ENCODE data around the gene ATXN10. TPM values are rescaled to one million over a fixed set of nuclear protein-coding genes. Genes with fewer than 3 reads are reported as not detected.

ATXN10 gene
- total RNA-seq, 1 donor from 2014 or later: 121 TPM

GRCh38 chr22:45756558-45756957 lies 84.9 kb downstream of the ATXN10 start:
- Mint-ChIP-seq H3K27ac (no peak overlapping the region), H3K9me3 (no peaks in the 10 kb centered on the region), H3K27me3 (no peaks in the 10 kb centered on the region), H3K4me1 (no peaks in the 10 kb centered on the region), H3K4me3 (no peak overlapping the region), H3K36me3 (ENCODE audit: low read depth) (peaks cover 8% of the 10 kb centered on the region)
- DNase-seq: no peak
- intact Hi-C loops (cut with micrococcal nuclease): no loop called here

- H3K27ac Mint-ChIP-seq: no peak overlapping the region
- no peaks in the 10 kb centered on the region for H3K4me1 Mint-ChIP-seq
- no peak for DNase-seq
- no peaks in the 10 kb centered on the region for H3K27me3 Mint-ChIP-seq
- peaks cover 8% of the 10 kb centered on the region for H3K36me3 Mint-ChIP-seq (ENCODE audit: low read depth)
- H3K9me3 Mint-ChIP-seq: no peaks in the 10 kb centered on the region
- intact Hi-C loops (cut with micrococcal nuclease): no loop called here
- no peak overlapping the region for H3K4me3 Mint-ChIP-seq
These were observed 85.4 kb downstream of the ATXN10 start for GRCh38 chr22:45757068-45757467.

GRCh38 chr22:45757936-45758335 lies 86.3 kb downstream of the ATXN10 start:
- no peak for DNase-seq
- Mint-ChIP-seq H3K9me3 (no peaks in the 10 kb centered on the region), H3K27me3 (no peaks in the 10 kb centered on the region), H3K4me3 (no peak overlapping the region), H3K36me3 (ENCODE audit: low read depth) (peaks cover 8% of the 10 kb centered on the region), H3K4me1 (no peaks in the 10 kb centered on the region), H3K27ac (no peak overlapping the region)
- intact Hi-C loops (cut with micrococcal nuclease): no loop called here

- Mint-ChIP-seq H3K27me3 (no peaks in the 10 kb centered on the region), H3K4me1 (peaks cover 2% of the 10 kb centered on the region), H3K27ac (no peak overlapping the region), H3K4me3 (no peak overlapping the region), H3K9me3 (no peaks in the 10 kb centered on the region), H3K36me3 (ENCODE audit: low read depth) (peaks cover 9% of the 10 kb centered on the region)
- intact Hi-C loops (cut with micrococcal nuclease): no loop called here
- DNase-seq: no peak
These were observed 87.0 kb downstream of the ATXN10 start for GRCh38 chr22:45758603-45759002.

GRCh38 chr22:45760682-45761081 lies 89.0 kb downstream of the ATXN10 start:
- peaks cover 20% of the 10 kb centered on the region for H3K36me3 Mint-ChIP-seq (ENCODE audit: low read depth)
- peaks cover 6% of the 10 kb centered on the region for H3K4me1 Mint-ChIP-seq
- H3K27ac Mint-ChIP-seq: no peak overlapping the region
- H3K27me3 Mint-ChIP-seq: no peaks in the 10 kb centered on the region
- DNase-seq: no peak
- intact Hi-C loops (cut with micrococcal nuclease): no loop called here
- H3K4me3 Mint-ChIP-seq: no peak overlapping the region
- H3K9me3 Mint-ChIP-seq: no peaks in the 10 kb centered on the region

- Mint-ChIP-seq H3K27me3 (no peaks in the 10 kb centered on the region), H3K4me1 (peaks cover 6% of the 10 kb centered on the region), H3K27ac (no peak overlapping the region), H3K36me3 (ENCODE audit: low read depth) (peaks cover 17% of the 10 kb centered on the region), H3K9me3 (no peaks in the 10 kb centered on the region), H3K4me3 (no peak overlapping the region)
- no peak for DNase-seq
- intact Hi-C loops (cut with micrococcal nuclease): no loop called here
These were observed 91.1 kb downstream of the ATXN10 start for GRCh38 chr22:45762545-45763235.

- no peaks in the 10 kb centered on the region for H3K27me3 Mint-ChIP-seq
- no peaks in the 10 kb centered on the region for H3K9me3 Mint-ChIP-seq
- no peak overlapping the region for H3K27ac Mint-ChIP-seq
- peaks cover 6% of the 10 kb centered on the region for H3K4me1 Mint-ChIP-seq
- DNase-seq: no peak
- no peak overlapping the region for H3K4me3 Mint-ChIP-seq
- intact Hi-C loops (cut with micrococcal nuclease): no loop called here
- H3K36me3 Mint-ChIP-seq (ENCODE audit: low read depth): peaks cover 17% of the 10 kb centered on the region
These were observed 91.6 kb downstream of the ATXN10 start for GRCh38 chr22:45763236-45763624.

- Mint-ChIP-seq H3K27me3 (no peaks in the 10 kb centered on the region), H3K9me3 (no peaks in the 10 kb centered on the region), H3K4me1 (peaks cover 8% of the 10 kb centered on the region), H3K27ac (no peak overlapping the region), H3K36me3 (ENCODE audit: low read depth) (peaks cover 23% of the 10 kb centered on the region), H3K4me3 (no peak overlapping the region)
- no peak for DNase-seq
- intact Hi-C loops (cut with micrococcal nuclease): no loop called here
These were observed 96.9 kb downstream of the ATXN10 start for GRCh38 chr22:45768490-45768889.

- DNase-seq: no peak
- Mint-ChIP-seq H3K4me3 (no peak overlapping the region), H3K36me3 (ENCODE audit: low read depth) (peaks cover 15% of the 10 kb centered on the region), H3K4me1 (peaks cover 3% of the 10 kb centered on the region), H3K27me3 (no peaks in the 10 kb centered on the region), H3K27ac (no peak overlapping the region), H3K9me3 (no peaks in the 10 kb centered on the region)
- intact Hi-C loops (cut with micrococcal nuclease): no loop called here
These were observed 98.1 kb downstream of the ATXN10 start for GRCh38 chr22:45769569-45770210.

- intact Hi-C loops (cut with micrococcal nuclease): no loop called here
- Mint-ChIP-seq H3K27me3 (no peaks in the 10 kb centered on the region), H3K4me3 (no peak overlapping the region), H3K9me3 (no peaks in the 10 kb centered on the region), H3K27ac (no peak overlapping the region), H3K4me1 (peaks cover 3% of the 10 kb centered on the region), H3K36me3 (ENCODE audit: low read depth) (peaks cover 12% of the 10 kb centered on the region)
- DNase-seq: peak; percentile 53
These were observed 98.9 kb downstream of the ATXN10 start for GRCh38 chr22:45770506-45770905.

GRCh38 chr22:45771057-45771456 lies 99.4 kb downstream of the ATXN10 start:
- Mint-ChIP-seq H3K27ac (no peak overlapping the region), H3K9me3 (no peaks in the 10 kb centered on the region)

GRCh38 chr22:45771711-45772110 lies 100.1 kb downstream of the ATXN10 start:
- no peak overlapping the region for H3K27ac Mint-ChIP-seq
- no peaks in the 10 kb centered on the region for H3K27me3 Mint-ChIP-seq
- no peak for DNase-seq
- no peak overlapping the region for H3K4me3 Mint-ChIP-seq
- H3K4me1 Mint-ChIP-seq: peaks cover 3% of the 10 kb centered on the region
- no peaks in the 10 kb centered on the region for H3K9me3 Mint-ChIP-seq
- H3K36me3 Mint-ChIP-seq (ENCODE audit: low read depth): peaks cover 12% of the 10 kb centered on the region
- intact Hi-C loops (cut with micrococcal nuclease): no loop called here

More at GRCh38 chr22:45771057-45771456, 99.4 kb downstream of the ATXN10 start:
- H3K4me3 Mint-ChIP-seq: no peak overlapping the region
- no peak for DNase-seq
- intact Hi-C loops (cut with micrococcal nuclease): no loop called here
- peaks cover 3% of the 10 kb centered on the region for H3K4me1 Mint-ChIP-seq
- peaks cover 12% of the 10 kb centered on the region for H3K36me3 Mint-ChIP-seq (ENCODE audit: low read depth)
- no peaks in the 10 kb centered on the region for H3K27me3 Mint-ChIP-seq

- DNase-seq: no peak
- Mint-ChIP-seq H3K27ac (no peak overlapping the region), H3K36me3 (ENCODE audit: low read depth) (peaks cover 14% of the 10 kb centered on the region), H3K27me3 (no peaks in the 10 kb centered on the region), H3K4me1 (peaks cover 3% of the 10 kb centered on the region), H3K9me3 (no peaks in the 10 kb centered on the region), H3K4me3 (no peak overlapping the region)
- intact Hi-C loops (cut with micrococcal nuclease): no loop called here
These were observed 101.1 kb downstream of the ATXN10 start for GRCh38 chr22:45772743-45773142.

- peaks cover 2% of the 10 kb centered on the region for H3K4me1 Mint-ChIP-seq
- H3K36me3 Mint-ChIP-seq (ENCODE audit: low read depth): peaks cover 13% of the 10 kb centered on the region
- H3K9me3 Mint-ChIP-seq: no peaks in the 10 kb centered on the region
- intact Hi-C loops (cut with micrococcal nuclease): no loop called here
- peak; percentile 48 for DNase-seq
- H3K4me3 Mint-ChIP-seq: no peak overlapping the region
- no peaks in the 10 kb centered on the region for H3K27me3 Mint-ChIP-seq
- no peak overlapping the region for H3K27ac Mint-ChIP-seq
These were observed 102.5 kb downstream of the ATXN10 start for GRCh38 chr22:45774001-45774670.

Data from activated CD4-positive, alpha-beta T cell treated with anti-CD3 and anti-CD28 coated beads, Interleukin-2, amount 10 ng/mL, durations not matched to agents 24 days and 14 days (primary cell).